PC-9 (cell line): ENCODE measurements around the gene STX2. TPM values are rescaled to one million over a fixed set of nuclear protein-coding genes. Genes with fewer than 3 reads are reported as not detected.

ENCODE experiments used
- BruUV-seq: library from RNA; stranded (reverse); fragments of 400-500 nt; replicated peaks from 2 replicates; lab custom pipeline; 2021; lab: Mats Ljungman, UMichigan
- CTCF ChIA-PET: fragments of 300-600 bp; sonication (Branson Sonifier 250); formaldehyde crosslinking; loops from one replicate; lab custom pipeline; 2022; ENCODE audit warnings: antibody characterized with exemption; lab: Charles Lee
- POLR2A ChIA-PET: fragments of 300-600 bp; sonication (Branson Sonifier 250); formaldehyde crosslinking; loops from one replicate; lab custom pipeline; 2022; ENCODE audit warnings: antibody characterized with exemption; ENCODE audit not compliant: unreplicated experiment; lab: Charles Lee
- DNase-seq, 2 experiments: peaks; one replicate each; pipeline versions ENCODE4 v3.0.0 to v3.0.0-alpha.2; 2015 to 2022; ENCODE audit warnings: mixed read lengths in 1 of 2
- H2AFZ ChIP-seq: fragments of 200-600 bp; sonication (generic); 2 replicates; pipeline ENCODE4 v1.8.1; 2017; ENCODE audit warnings: antibody characterized with exemption
- H3F3A ChIP-seq: fragments of 200-600 bp; sonication (generic); 2 replicates; pipeline ENCODE4 v1.8.1; 2017; ENCODE audit warnings: antibody characterized with exemption, mild to moderate bottlenecking, low read depth; ENCODE audit not compliant: insufficient read depth
- H3K27ac ChIP-seq: fragments of 200-600 bp; sonication (generic); 2 replicates; pipeline ENCODE4 v1.6.1; 2016; ENCODE audit warnings: mixed run types
- H3K27me3 ChIP-seq: fragments of 200-600 bp; sonication (generic); 2 replicates; pipeline ENCODE4 v1.6.1; 2016; ENCODE audit warnings: low read depth, mixed run types; ENCODE audit not compliant: insufficient read depth
- H3K36me3 ChIP-seq: fragments of 200-600 bp; sonication (generic); 2 replicates; pipeline ENCODE4 v1.6.1; 2016; ENCODE audit warnings: low read depth, mixed run types
- H3K4me1 ChIP-seq: fragments of 200-600 bp; sonication (generic); replicated peaks from 2 replicates; pipeline ENCODE4 v1.6.1; 2016; ENCODE audit warnings: mixed run types; ENCODE audit not compliant: insufficient read depth
- H3K4me2 ChIP-seq: fragments of 200-600 bp; sonication (generic); 2 replicates; pipeline ENCODE4 v1.6.1; 2017; ENCODE audit warnings: mixed run types
- H3K4me3 ChIP-seq: fragments of 200-600 bp; sonication (generic); 2 replicates; pipeline ENCODE4 v1.6.1; 2016; ENCODE audit warnings: mixed run types
- H3K79me2 ChIP-seq: fragments of 200-600 bp; sonication (generic); 2 replicates; pipeline ENCODE4 v1.6.1; 2017; ENCODE audit warnings: low read depth, mixed run types
- H3K9me2 ChIP-seq: fragments of 200-600 bp; sonication (generic); 2 replicates; pipeline ENCODE4 v1.8.1; 2017; ENCODE audit warnings: mild to moderate bottlenecking; ENCODE audit not compliant: insufficient read depth
- H3K9me3 ChIP-seq: fragments of 200-600 bp; sonication (generic); 2 replicates; pipeline ENCODE4 v1.8.1; 2016; ENCODE audit warnings: low read depth; ENCODE audit not compliant: insufficient read depth
- H4K20me1 ChIP-seq: fragments of 200-600 bp; sonication (generic); 2 replicates; pipeline ENCODE4 v1.8.1; 2017; ENCODE audit not compliant: insufficient read depth
- EZH2 ChIP-seq: fragments of 200-600 bp; sonication (generic); IDR thresholded peaks from 2 replicates; pipeline ENCODE4 v1.8.0; 2017; ENCODE audit warnings: antibody characterized with exemption, low read depth
- intact Hi-C: fragments of 100-400 bp; cut with micrococcal nuclease; formaldehyde crosslinking; loops from one replicate; pipeline ENCODE4 v1.10.0; 2022; ENCODE audit not compliant: unreplicated experiment
- total RNA-seq: library from RNA; stranded (reverse); gene quantifications from 2 replicates; pipeline ENCODE4 v1.2.3, GENCODE V29; 2021
- TF ChIP-seq, protein P1 (sequence below): fragments of 200-600 bp; sonication (generic); conservative IDR thresholded peaks from 2 replicates; pipeline ENCODE4 v1.6.1; 2017; ENCODE audit warnings: mixed run types, antibody characterized with exemption, mild to moderate bottlenecking, moderate library complexity

STX2 gene
- total RNA-seq, 1 experiment from 2014 or later = 9.7 TPM

DNA sequence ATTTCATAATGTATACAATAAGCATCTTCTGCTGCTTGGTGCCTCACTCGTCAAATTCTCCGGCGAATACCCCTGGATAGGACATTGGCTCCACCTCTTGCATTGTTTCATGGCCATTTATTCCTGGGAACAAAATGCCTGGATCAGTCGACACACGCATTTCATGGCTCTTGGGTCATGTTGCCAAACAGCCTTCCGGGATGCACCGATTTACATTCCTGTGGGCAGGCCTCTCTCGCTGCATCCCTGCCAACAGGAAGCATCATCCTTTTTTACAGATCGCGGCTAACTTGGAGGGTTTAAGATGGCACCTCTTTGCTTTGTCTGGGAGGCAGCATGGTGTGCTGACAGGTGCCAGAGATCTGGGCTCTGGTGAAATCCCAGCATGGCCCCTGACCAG lies 90.3 kb downstream of the STX2 start:
- no peaks in the 10 kb centered on the region for H3K36me3 ChIP-seq
- no peak for DNase-seq
- intact Hi-C loops = no loop called here
- no peaks in the 10 kb centered on the region for H3F3A ChIP-seq
- peaks cover 63% of the 10 kb centered on the region for H3K27me3 ChIP-seq
- H4K20me1 ChIP-seq = no peaks in the 10 kb centered on the region
- no peak overlapping the region for H3K4me2 ChIP-seq
- ChIA-PET POLR2A (no interaction called here), CTCF (no interaction called here)
- no peak for TF ChIP-seq EZH2
- TF ChIP-seq, protein P1, sequence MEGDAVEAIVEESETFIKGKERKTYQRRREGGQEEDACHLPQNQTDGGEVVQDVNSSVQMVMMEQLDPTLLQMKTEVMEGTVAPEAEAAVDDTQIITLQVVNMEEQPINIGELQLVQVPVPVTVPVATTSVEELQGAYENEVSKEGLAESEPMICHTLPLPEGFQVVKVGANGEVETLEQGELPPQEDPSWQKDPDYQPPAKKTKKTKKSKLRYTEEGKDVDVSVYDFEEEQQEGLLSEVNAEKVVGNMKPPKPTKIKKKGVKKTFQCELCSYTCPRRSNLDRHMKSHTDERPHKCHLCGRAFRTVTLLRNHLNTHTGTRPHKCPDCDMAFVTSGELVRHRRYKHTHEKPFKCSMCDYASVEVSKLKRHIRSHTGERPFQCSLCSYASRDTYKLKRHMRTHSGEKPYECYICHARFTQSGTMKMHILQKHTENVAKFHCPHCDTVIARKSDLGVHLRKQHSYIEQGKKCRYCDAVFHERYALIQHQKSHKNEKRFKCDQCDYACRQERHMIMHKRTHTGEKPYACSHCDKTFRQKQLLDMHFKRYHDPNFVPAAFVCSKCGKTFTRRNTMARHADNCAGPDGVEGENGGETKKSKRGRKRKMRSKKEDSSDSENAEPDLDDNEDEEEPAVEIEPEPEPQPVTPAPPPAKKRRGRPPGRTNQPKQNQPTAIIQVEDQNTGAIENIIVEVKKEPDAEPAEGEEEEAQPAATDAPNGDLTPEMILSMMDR = no peak
- H3K4me3 ChIP-seq = no peak overlapping the region
- H2AFZ ChIP-seq = no peak overlapping the region
- BruUV-seq = no TSS peak
- H3K9me3 ChIP-seq = no peaks in the 10 kb centered on the region
- no peaks in the 10 kb centered on the region for H3K9me2 ChIP-seq
- H3K4me1 ChIP-seq = no peaks in the 10 kb centered on the region
- no peak overlapping the region for H3K27ac ChIP-seq
- no peaks in the 10 kb centered on the region for H3K79me2 ChIP-seq

- Histone ChIP-seq H3K4me2 (no peak overlapping the region), H2AFZ (no peak overlapping the region), H3F3A (no peaks in the 10 kb centered on the region)
Measured at GRCh38 chr12:130747867-130748740, 90.9 kb downstream of the STX2 start.

DNA sequence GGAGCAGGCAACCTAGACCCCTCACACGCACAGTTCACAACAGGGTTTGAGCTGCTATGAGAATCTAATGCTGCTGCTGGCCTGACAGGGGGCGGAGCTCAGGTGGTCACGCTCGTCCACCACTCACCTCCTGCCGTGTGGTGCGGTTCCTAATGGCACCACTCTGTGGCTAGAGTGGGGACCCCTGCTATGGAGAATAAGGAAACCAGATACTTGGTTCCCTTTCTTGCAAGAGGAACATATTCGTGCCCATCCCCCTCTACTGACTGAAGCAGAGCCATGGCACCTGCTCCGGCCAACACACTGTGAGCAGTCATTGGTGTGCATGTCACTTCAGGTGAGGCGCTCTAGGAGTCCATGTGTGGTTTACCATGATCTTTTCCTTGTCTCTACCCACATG lies 92.5 kb downstream of the STX2 start:
- no peaks in the 10 kb centered on the region for H3K9me3 ChIP-seq
- no peaks in the 10 kb centered on the region for H3K36me3 ChIP-seq
- H3K4me2 ChIP-seq = no peak overlapping the region
- no peaks in the 10 kb centered on the region for H3K9me2 ChIP-seq
- ChIA-PET CTCF (no interaction called here), POLR2A (no interaction called here)
- BruUV-seq = no TSS peak
- H3K79me2 ChIP-seq = no peaks in the 10 kb centered on the region
- H3K27me3 ChIP-seq = peaks cover 64% of the 10 kb centered on the region
- no peak for DNase-seq
- TF ChIP-seq, protein P1 = no peak
- TF ChIP-seq EZH2 = no peak
- no peak overlapping the region for H3K27ac ChIP-seq
- H3K4me3 ChIP-seq = no peak overlapping the region
- H4K20me1 ChIP-seq = no peaks in the 10 kb centered on the region
- no peak overlapping the region for H2AFZ ChIP-seq
- H3F3A ChIP-seq = no peaks in the 10 kb centered on the region
- intact Hi-C loops = no loop called here
- no peaks in the 10 kb centered on the region for H3K4me1 ChIP-seq

More at GRCh38 chr12:130747867-130748740, 90.9 kb downstream of the STX2 start:
- H3K36me3 ChIP-seq = no peaks in the 10 kb centered on the region
- H3K4me3 ChIP-seq = no peak overlapping the region
- intact Hi-C loops = no loop called here
- no peak for TF ChIP-seq EZH2
- TF ChIP-seq, protein P1 = peak; percentile 82
- no peak overlapping the region for H3K27ac ChIP-seq
- BruUV-seq = no TSS peak
- CTCF ChIA-PET = no interaction called here
- peak in 1 of 2 experiments; percentile 60 for DNase-seq
- H3K79me2 ChIP-seq = no peaks in the 10 kb centered on the region
- no peaks in the 10 kb centered on the region for H3K9me3 ChIP-seq
- POLR2A ChIA-PET = no interaction called here
- H3K27me3 ChIP-seq = peaks cover 64% of the 10 kb centered on the region
- H4K20me1 ChIP-seq = no peaks in the 10 kb centered on the region
- H3K4me1 ChIP-seq = no peaks in the 10 kb centered on the region
- no peaks in the 10 kb centered on the region for H3K9me2 ChIP-seq
